ENCODE results near the gene VPREB3.

The VPREB3 gene

DNA sequence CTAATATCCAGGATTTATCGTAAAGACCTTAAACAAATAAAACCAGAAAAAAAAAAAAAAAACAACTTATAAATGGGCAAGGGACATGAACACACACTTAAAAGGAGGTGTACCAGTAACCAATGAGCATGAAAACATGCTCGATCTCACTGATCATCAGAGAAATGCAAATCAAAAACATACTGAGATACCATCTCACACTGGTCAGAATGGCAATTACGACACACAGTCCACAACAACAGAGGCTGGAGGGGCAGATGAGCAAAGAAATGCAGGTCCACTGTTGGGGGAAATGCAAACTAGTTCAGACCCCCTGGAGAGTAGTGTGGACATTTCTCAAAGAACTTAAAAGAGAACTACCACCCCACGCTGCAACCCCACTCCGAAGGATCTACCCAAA, 50.2 kb downstream of the VPREB3 start:
- Histone ChIP-seq H3K36me3 (ENCODE audit: insufficient read depth, low read length) (peaks cover 97% of the 10 kb centered on the region), H2AFZ (ENCODE audit: low read length) (no peak overlapping the region)

More for the DNA sequence above, 50.2 kb downstream of the VPREB3 start:
- Histone ChIP-seq H3K4me2 (ENCODE audit: low read length) (no peak overlapping the region), H3K4me3 (ENCODE audit: low read depth, low read length, poor library complexity, severe bottlenecking) (no peak overlapping the region), H3K4me1 (ENCODE audit: insufficient read depth, low read length, severe bottlenecking) (no peaks in the 10 kb centered on the region), H3K27ac (ENCODE audit: low read depth, low read length, poor library complexity, severe bottlenecking) (no peak overlapping the region), H3K9ac (ENCODE audit: low read length) (no peak overlapping the region), H3K79me2 (ENCODE audit: insufficient read depth, low read length) (peaks cover 12% of the 10 kb centered on the region), H3K9me2 (ENCODE audit: low read depth, low read length) (no peaks in the 10 kb centered on the region), H3F3A (ENCODE audit: insufficient read depth, low read length) (no peaks in the 10 kb centered on the region), H3K9me3 (ENCODE audit: low read length) (no peaks in the 10 kb centered on the region), H3K27me3 (ENCODE audit: insufficient read depth, low read length) (no peaks in the 10 kb centered on the region), H4K20me1 (ENCODE audit: insufficient read depth, low read length) (no peaks in the 10 kb centered on the region)
- TF ChIP-seq EZH2 (IDR thresholded peaks at IDR 0.05; ENCODE audit: borderline replicate concordance, low read length) = no peak
- TF ChIP-seq, protein P1, sequence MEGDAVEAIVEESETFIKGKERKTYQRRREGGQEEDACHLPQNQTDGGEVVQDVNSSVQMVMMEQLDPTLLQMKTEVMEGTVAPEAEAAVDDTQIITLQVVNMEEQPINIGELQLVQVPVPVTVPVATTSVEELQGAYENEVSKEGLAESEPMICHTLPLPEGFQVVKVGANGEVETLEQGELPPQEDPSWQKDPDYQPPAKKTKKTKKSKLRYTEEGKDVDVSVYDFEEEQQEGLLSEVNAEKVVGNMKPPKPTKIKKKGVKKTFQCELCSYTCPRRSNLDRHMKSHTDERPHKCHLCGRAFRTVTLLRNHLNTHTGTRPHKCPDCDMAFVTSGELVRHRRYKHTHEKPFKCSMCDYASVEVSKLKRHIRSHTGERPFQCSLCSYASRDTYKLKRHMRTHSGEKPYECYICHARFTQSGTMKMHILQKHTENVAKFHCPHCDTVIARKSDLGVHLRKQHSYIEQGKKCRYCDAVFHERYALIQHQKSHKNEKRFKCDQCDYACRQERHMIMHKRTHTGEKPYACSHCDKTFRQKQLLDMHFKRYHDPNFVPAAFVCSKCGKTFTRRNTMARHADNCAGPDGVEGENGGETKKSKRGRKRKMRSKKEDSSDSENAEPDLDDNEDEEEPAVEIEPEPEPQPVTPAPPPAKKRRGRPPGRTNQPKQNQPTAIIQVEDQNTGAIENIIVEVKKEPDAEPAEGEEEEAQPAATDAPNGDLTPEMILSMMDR (IDR thresholded peaks at IDR 0.05; ENCODE audit: low read length) = no peak
